HL-60 (cell line): ENCODE data around the gene PNPLA7.

Source experiments
- DNase-seq, 2 experiments: peaks; one replicate each; pipeline ENCODE4 v3.0.0-alpha.2; 2010 to 2020; ENCODE audit warnings: low read depth in 1 of 2, low spot score in 1 of 2
- H3K27ac ChIP-seq: fragments of 250-450 bp; sonication (Bioruptor Pico); replicated peaks from 2 replicates; pipeline ENCODE4 v1.5.1; 2020; ENCODE audit warnings: mild to moderate bottlenecking, moderate library complexity
- H3K27me3 ChIP-seq: fragments of 250-450 bp; sonication (Bioruptor Pico); 2 replicates; pipeline ENCODE4 v1.5.1; 2021; ENCODE audit warnings: mild to moderate bottlenecking, moderate library complexity; ENCODE audit not compliant: insufficient read depth, poor library complexity, severe bottlenecking
- H3K4me3 ChIP-seq: replicated peaks from 2 replicates; pipeline ENCODE4 v1.5.1; 2011; ENCODE audit warnings: mild to moderate bottlenecking, control low read depth, low read length; ENCODE audit not compliant: insufficient read depth
- CTCF ChIP-seq: IDR thresholded peaks from one replicate; pipeline ENCODE4 v1.5.1; 2011; ENCODE audit warnings: low read length, control low read depth, inconsistent platforms; ENCODE audit not compliant: insufficient read depth
- GABPA ChIP-seq: IDR thresholded peaks from 2 replicates; pipeline ENCODE4 v1.6.1; 2012; ENCODE audit warnings: low read depth
- POLR2AphosphoS5 ChIP-seq: IDR thresholded peaks from 2 replicates; pipeline ENCODE4 v1.6.1; 2012; ENCODE audit warnings: low read depth
- REST ChIP-seq: IDR thresholded peaks from 2 replicates; pipeline ENCODE4 v1.6.1; 2012; ENCODE audit warnings: low read depth; ENCODE audit not compliant: insufficient replicate concordance
- SPI1 ChIP-seq: IDR thresholded peaks from 2 replicates; pipeline ENCODE4 v1.6.1; 2012; ENCODE audit warnings: low read depth, mild to moderate bottlenecking, borderline replicate concordance

The PNPLA7 gene

GRCh38 chr9:137589441-137590122 lies 39.4 kb upstream of the PNPLA7 start:
- H3K4me3 ChIP-seq, result peak overlapping the region; percentile 82
- peak overlapping the region; percentile 65 for H3K27ac ChIP-seq
- TF ChIP-seq POLR2AphosphoS5 (0 out of 2 replicates have a peak, but pooled peaks have one; percentile 28), GABPA (no peak)
- no peaks in the 10 kb centered on the region for H3K27me3 ChIP-seq
- no peak for DNase-seq

GRCh38 chr9:137588891-137589290 lies 38.7 kb upstream of the PNPLA7 start:
- no peak for DNase-seq
- Histone ChIP-seq H3K27me3 (no peaks in the 10 kb centered on the region), H3K27ac (peak overlapping the region; percentile 65), H3K4me3 (peak overlapping the region; percentile 82)
- no peak for TF ChIP-seq CTCF
- TF ChIP-seq REST, result no peak

- Histone ChIP-seq H3K4me3 (no peak overlapping the region), H3K27ac (no peak overlapping the region)
Measured at GRCh38 chr9:137588311-137588710, 38.1 kb upstream of the PNPLA7 start.

More at GRCh38 chr9:137588311-137588710, 38.1 kb upstream of the PNPLA7 start:
- no peak for DNase-seq
- no peaks in the 10 kb centered on the region for H3K27me3 ChIP-seq
- TF ChIP-seq SPI1 (no peak), CTCF (no peak), POLR2AphosphoS5 (no peak), GABPA (no peak), REST (no peak)
